ENCODE data around the gene KIF22.

The KIF22 gene

DNA sequence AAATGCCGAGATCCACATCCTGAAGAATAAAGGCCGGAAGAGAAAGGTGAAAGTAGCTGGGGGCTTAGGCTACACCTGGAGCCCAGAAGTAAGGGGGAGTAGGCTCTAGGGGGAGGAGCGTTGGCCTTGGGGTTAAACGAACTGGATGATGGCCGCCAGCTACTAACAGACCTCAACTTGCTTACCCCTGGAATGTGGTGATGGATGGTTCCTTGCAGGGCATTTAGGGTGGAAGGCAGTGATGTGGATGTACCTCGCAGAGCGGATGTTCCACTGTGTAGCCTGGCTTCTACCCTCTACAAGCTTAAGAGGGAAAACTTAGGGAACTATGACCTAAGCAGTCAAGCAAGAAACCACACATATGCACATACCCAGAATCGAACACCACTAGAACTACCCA lies 13.5 kb downstream of the KIF22 start:
- no peak for DNase-seq (ENCODE audit: low read depth)

DNA sequence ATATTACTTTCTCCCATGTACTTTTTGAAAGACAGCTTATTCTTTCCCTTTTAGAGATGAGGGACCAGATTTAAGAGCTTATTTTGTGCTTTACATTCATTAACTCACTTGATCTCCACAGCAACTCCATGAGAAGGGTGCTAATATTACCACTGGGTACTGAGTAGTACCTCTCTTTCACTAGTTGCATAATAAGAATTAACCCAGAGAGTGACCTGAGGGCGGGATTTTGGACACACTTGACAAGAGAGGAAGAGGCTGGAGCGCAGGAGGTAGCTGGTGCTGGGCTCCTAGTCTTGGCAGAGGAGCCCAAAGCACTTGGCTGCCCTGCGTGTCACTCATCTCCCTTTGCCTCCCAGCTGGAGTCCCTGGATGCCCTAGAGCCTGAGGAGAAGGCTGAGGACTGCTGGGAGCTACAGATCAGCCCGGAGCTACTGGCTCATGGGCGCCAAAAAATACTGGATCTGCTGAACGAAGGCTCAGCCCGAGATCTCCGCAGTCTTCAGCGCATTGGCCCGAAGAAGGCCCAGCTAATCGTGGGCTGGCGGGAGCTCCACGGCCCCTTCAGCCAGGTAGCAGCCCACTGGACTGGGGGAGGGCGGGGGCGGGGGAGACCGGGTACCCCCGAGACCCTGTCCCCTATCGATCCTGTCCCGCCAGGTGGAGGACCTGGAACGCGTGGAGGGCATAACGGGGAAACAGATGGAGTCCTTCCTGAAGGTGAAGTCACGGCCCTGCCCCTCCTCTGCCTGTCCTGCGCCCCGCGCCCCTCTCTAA lies 14.1 kb downstream of the KIF22 start:
- DNase-seq (ENCODE audit: low read depth): no peak

- DNase-seq (ENCODE audit: low read depth): peak; percentile 81
Observed at GRCh38 chr16:29805232-29806098, 14.9 kb downstream of the KIF22 start.

DNA sequence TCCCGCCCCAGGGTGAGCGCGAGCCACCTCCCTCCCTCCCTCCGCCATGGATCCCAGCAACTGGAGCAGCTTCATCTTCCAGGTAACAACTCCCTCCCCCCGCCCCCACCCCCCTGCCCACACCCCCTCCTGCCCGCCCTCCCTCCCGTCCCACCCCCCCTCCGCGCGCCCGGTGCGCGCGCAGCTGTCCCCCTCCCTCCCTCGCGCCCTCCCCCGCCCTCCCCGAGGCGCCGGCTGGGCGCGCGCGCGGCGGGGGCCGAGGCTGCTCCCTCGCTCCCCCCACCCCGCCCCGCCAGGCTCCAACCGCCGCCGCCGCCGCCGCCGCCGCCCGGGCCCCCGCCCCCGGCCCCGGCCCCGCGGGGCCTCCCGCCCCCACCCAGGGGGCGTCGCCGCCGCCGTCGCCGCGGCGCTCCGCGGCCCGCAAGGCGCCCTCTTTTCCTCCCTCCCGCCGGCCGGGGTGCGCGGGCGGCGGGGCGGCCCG lies 15.6 kb downstream of the KIF22 start, which contains the start of gene MAZ:
Gene MAZ, plus strand, starts transcription at position 431 of the 481 bp plus-strand sequence. CDS start 173 bp downstream, outside the sequence.
- DNase-seq (ENCODE audit: low read depth): no peak

- DNase-seq (ENCODE audit: low read depth): no peak
Observed at GRCh38 chr16:29806641-29807425, 16.3 kb downstream of the KIF22 start.

DNA sequence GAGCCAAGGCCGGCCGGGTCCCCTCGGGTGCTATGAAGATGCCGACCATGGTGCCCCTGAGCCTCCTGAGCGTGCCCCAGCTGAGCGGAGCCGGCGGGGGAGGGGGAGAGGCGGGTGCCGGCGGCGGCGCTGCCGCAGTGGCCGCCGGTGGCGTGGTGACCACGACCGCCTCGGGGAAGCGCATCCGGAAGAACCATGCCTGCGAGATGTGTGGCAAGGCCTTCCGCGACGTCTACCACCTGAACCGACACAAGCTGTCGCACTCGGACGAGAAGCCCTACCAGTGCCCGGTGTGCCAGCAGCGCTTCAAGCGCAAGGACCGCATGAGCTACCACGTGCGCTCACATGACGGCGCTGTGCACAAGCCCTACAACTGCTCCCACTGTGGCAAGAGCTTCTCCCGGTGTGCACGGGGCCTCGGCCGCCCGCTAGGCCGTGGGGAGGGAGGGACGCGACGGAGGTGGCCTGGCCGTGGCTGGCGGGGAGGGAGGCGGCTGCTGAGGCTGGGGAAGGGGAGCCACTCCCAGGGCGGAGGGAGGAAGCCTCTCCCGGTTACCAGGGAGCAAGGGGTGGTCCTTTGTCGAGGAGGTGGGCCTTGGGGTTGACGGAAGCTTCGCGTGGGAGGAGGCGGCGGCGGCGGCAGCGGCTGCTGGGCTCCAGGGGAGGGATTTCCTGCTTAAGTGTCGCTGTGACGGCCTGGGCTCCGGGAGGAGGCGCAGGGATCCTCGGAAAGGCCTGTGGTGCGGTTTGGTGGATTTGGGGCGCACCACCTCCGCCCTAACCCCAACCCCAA lies 17.1 kb downstream of the KIF22 start:
- DNase-seq (ENCODE audit: low read depth): peak; percentile 67

GRCh38 chr16:29808219-29808900 lies 17.8 kb downstream of the KIF22 start:
- DNase-seq (ENCODE audit: low read depth): no peak

DNA sequence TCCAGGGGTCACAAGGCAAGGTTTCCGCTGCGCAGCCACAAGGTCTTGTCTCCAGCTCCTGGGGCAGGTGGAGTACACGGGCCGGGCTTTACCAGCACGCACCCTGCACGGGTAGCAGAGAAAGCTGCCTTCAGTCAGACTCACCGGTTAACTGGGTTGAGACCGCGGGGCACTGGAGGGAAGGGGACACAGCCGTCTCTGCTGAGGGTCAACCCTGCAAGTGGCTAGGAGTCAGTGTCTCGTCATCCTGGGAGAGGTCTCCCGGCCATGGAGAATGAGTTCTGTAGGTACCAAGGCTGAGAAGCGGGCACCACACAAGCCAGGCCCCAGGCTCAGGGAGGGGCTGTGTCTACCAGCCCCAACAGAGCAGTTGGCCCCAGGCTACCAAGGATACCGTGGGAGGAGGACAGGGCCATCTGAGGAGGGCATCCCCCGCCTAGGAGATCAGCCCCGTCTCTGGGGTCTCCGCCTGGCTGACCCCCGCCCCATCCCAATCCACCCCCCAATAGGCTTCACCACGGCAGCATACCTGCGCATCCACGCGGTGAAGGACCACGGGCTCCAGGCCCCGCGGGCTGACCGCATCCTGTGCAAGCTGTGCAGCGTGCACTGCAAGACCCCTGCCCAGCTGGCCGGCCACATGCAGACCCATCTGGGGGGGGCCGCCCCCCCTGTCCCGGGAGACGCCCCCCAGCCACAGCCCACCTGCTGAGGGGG lies 18.6 kb downstream of the KIF22 start:
- no peak for DNase-seq (ENCODE audit: low read depth)

DNA sequence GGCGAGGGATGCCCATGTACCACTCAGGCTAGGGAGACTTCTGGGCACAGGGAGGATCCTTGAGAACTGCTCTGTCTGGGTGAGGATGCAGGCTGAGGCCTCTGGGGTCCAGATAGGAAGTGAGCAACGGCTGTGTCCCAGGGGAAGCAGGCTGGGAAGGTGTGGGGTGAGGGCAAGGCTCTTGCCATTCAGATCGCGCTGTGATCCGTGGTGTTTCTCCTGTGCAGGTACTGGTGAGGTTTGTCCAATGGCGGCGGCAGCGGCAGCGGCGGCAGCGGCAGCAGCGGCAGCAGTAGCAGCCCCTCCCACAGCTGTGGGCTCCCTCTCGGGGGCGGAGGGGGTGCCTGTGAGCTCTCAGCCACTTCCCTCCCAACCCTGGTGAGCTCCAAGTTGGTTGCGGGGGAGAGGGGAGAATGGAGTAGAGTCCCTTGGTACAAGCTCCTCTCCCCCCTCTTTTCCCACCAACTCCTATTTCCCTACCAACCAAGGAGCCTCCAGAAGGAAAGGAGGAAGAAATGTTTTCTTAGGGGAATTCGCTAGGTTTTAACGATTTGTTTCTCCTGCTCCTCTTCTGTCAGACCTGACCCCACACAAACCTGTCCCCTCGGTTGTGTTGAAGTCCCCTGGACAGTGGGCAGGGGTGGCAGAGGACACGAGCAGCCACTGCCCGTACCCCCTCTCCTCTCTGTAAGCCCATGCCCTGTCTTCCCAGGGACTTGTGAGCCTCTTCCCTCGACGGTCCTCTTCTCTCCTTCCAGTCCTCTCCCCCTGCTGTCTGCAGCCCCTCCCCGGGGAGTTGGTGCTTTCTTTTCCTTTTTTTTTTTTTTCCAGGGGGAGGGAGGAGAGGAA lies 19.5 kb downstream of the KIF22 start:
- DNase-seq (ENCODE audit: low read depth): no peak

- DNase-seq (ENCODE audit: low read depth): no peak
Observed at GRCh38 chr16:29810699-29811169, 20.2 kb downstream of the KIF22 start.

DNA sequence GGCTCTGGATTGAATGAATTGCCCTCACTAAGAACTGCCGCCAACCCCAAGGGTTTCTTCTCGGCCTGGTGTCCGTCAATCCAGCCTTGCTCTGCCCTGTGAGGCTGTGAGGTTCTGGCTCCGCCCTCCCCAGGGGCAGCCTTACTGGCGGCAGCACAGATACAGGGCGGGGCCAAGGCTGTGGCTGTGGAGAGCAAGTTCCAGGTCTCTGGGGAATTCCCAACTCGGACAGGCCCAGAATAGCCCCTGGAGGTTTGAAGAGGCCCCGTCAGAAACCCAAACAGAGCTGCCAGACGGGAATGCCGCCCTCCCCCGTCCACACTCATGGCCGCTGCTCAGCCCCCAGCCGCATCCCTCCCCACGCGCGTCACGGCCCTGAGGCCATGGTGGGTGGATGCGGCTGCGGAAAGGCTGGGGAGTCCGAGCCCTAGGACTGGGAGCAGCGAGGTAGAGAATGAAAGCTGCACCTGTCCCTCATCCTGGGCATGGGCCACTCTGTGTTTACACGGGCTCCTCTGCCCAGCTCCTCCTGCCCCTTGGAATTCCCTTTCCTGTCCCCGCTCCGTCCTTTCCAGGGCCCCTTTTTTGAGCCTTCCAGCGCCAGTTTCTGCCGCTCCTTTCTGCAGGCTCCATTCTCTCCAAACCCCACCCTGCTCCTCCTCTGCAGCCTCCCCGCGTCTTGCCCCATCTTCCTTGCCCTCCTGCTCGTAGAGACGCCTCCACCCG lies 20.8 kb downstream of the KIF22 start:
- DNase-seq (ENCODE audit: low read depth): peak; percentile 90

- no peak for DNase-seq (ENCODE audit: low read depth)
Observed at GRCh38 chr16:29811896-29812665, 21.5 kb downstream of the KIF22 start, which contains the start of gene PRRT2. Gene PRRT2, plus strand, starts transcription at chr16:29812193. Its CDS starts 862 bp downstream, at chr16:29813055.

DNA sequence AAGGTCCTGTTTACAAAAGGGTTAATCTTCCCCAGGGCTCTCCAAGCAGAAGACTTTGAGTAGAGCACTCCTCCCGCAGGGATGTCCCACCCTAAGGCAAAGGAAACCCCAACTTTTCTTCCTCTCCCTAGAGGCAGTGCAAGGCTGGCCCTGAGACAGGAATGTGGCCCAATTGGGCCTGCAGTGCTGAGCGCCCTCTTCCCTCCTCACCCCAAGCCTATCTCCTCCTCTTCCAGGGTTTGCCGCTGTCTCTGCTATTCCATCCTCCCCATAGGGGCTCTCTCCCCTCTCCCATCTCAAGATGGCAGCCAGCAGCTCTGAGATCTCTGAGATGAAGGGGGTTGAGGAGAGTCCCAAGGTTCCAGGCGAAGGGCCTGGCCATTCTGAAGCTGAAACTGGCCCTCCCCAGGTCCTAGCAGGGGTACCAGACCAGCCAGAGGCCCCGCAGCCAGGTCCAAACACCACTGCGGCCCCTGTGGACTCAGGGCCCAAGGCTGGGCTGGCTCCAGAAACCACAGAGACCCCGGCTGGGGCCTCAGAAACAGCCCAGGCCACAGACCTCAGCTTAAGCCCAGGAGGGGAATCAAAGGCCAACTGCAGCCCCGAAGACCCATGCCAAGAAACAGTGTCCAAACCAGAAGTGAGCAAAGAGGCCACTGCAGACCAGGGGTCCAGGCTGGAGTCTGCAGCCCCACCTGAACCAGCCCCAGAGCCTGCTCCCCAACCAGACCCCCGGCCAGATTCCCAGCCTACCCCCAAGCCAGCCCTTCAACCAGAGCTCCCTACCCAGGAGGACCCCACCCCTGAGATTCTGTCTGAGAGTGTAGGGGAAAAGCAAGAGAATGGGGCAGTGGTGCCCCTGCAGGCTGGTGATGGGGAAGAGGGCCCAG lies 22.4 kb downstream of the KIF22 start:
- DNase-seq (ENCODE audit: low read depth): no peak

- DNase-seq (ENCODE audit: low read depth): no peak
Observed at GRCh38 chr16:29813644-29814562, 23.4 kb downstream of the KIF22 start.

DNA sequence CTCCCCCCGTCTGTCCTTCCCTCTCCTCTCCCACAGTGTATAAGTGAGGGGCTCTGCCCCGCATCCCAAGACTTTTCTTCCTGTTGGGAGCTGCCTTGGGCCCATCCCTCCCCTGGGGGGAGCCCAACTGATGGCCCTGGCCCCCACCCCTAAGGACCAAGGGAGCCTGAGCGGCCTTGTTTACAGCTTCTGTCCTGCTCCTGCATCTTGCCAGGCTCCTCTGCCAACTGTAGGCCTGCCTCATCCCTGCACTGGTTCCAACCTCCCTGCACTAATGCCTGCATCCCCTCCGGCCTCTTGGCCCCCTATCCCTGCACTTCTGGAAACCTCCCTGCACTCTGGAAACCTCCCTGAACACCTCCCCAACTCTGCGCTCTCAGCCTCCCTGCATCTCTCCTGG lies 24.0 kb downstream of the KIF22 start:
- DNase-seq (ENCODE audit: low read depth): no peak

Data from non-pigmented ciliary epithelial cell (primary cell).